Neural progenitor cell (in vitro differentiated cells): ENCODE measurements around the gene S1PR3. TPM values are rescaled to one million over a fixed set of nuclear protein-coding genes. Genes with fewer than 3 reads are reported as not detected.
A peak's percentile ranks its signal among the peaks of the same experiment; 100 is the strongest.

Experiments
- DNase-seq: peaks from one replicate; pipeline ENCODE4 v3.0.0-alpha.2; 2016; ENCODE audit warnings: low spot score
- H2AFZ ChIP-seq: fragments of 200-600 bp; sonication (generic); replicated peaks from 2 replicates; pipeline ENCODE4 v1.6.1; 2016; ENCODE audit warnings: antibody characterized with exemption
- H3F3A ChIP-seq: fragments of 200-600 bp; sonication (generic); 2 replicates; pipeline ENCODE4 v1.6.1; 2016; ENCODE audit warnings: antibody characterized with exemption, low read depth
- H3K27ac ChIP-seq: fragments of 200-600 bp; sonication (generic); 2 replicates; pipeline ENCODE4 v1.5.1; 2016; ENCODE audit warnings: mild to moderate bottlenecking
- H3K27me3 ChIP-seq: fragments of 200-600 bp; sonication (generic); 2 replicates; pipeline ENCODE4 v1.6.1; 2016; ENCODE audit warnings: mild to moderate bottlenecking, moderate library complexity
- H3K36me3 ChIP-seq: fragments of 200-600 bp; sonication (generic); 2 replicates; pipeline ENCODE4 v1.5.1; 2016
- H3K4me1 ChIP-seq: fragments of 200-600 bp; sonication (generic); 2 replicates; pipeline ENCODE4 v1.6.1; 2016; ENCODE audit warnings: mixed run types
- H3K4me2 ChIP-seq: fragments of 200-600 bp; sonication (generic); 2 replicates; pipeline ENCODE4 v1.6.1; 2016
- H3K4me3 ChIP-seq: fragments of 200-600 bp; sonication (generic); 2 replicates; pipeline ENCODE4 v1.5.1; 2016
- H3K79me2 ChIP-seq: fragments of 200-600 bp; sonication (generic); 2 replicates; pipeline ENCODE4 v1.6.1; 2016; ENCODE audit warnings: low read depth
- H3K9ac ChIP-seq: fragments of 200-600 bp; sonication (generic); 2 replicates; pipeline ENCODE4 v1.6.1; 2016
- H3K9me3 ChIP-seq: fragments of 200-600 bp; sonication (generic); 2 replicates; pipeline ENCODE4 v1.5.1; 2016; ENCODE audit warnings: low read depth
- H4K20me1 ChIP-seq: fragments of 200-600 bp; sonication (generic); 2 replicates; pipeline ENCODE4 v1.6.1; 2016; ENCODE audit warnings: low read depth
- H3K27ac Mint-ChIP-seq: 3 replicates; pipeline ENCODE4 v1.8.0; 2021; ENCODE audit warnings: mixed read lengths
- H3K27me3 Mint-ChIP-seq: 2 replicates; pipeline ENCODE4 v1.8.0; 2022; ENCODE audit warnings: low read depth, mild to moderate bottlenecking, inconsistent platforms, moderate library complexity, mixed read lengths; ENCODE audit not compliant: insufficient read depth
- H3K36me3 Mint-ChIP-seq: 3 replicates; pipeline ENCODE4 v1.8.0; 2021; ENCODE audit warnings: mixed read lengths
- H3K4me1 Mint-ChIP-seq: 3 replicates; pipeline ENCODE4 v1.8.0; 2021; ENCODE audit warnings: mixed read lengths
- H3K4me3 Mint-ChIP-seq: 3 replicates; pipeline ENCODE4 v1.8.0; 2021; ENCODE audit warnings: mild to moderate bottlenecking, moderate library complexity, mixed read lengths
- H3K9me3 Mint-ChIP-seq: 3 replicates; pipeline ENCODE4 v1.8.0; 2020; ENCODE audit warnings: mixed read lengths
- EZH2 ChIP-seq: fragments of 200-600 bp; sonication (generic); IDR thresholded peaks from 2 replicates; pipeline ENCODE4 v1.6.1; 2017; ENCODE audit warnings: antibody characterized with exemption, mild to moderate bottlenecking, moderate library complexity
- EZH2phosphoT487 ChIP-seq: fragments of 200-600 bp; sonication (generic); IDR thresholded peaks from 2 replicates; pipeline ENCODE4 v1.6.1; 2017; ENCODE audit warnings: antibody characterized with exemption
- total RNA-seq: library from RNA; depleted of rRNA; stranded (reverse); fragments of >200 nt; gene quantifications from 2 replicates; pipeline ENCODE4 v1.2.3, GENCODE V29; 2015; ENCODE audit warnings: low replicate concordance
- TF ChIP-seq, protein P1 (sequence below): fragments of 200-600 bp; sonication (generic); IDR thresholded peaks from 2 replicates; pipeline ENCODE4 v1.5.1; 2017; ENCODE audit warnings: antibody characterized with exemption, mild to moderate bottlenecking

Gene S1PR3
- total RNA-seq, 1 donor from 2014 or later, result 21.6 TPM

DNA sequence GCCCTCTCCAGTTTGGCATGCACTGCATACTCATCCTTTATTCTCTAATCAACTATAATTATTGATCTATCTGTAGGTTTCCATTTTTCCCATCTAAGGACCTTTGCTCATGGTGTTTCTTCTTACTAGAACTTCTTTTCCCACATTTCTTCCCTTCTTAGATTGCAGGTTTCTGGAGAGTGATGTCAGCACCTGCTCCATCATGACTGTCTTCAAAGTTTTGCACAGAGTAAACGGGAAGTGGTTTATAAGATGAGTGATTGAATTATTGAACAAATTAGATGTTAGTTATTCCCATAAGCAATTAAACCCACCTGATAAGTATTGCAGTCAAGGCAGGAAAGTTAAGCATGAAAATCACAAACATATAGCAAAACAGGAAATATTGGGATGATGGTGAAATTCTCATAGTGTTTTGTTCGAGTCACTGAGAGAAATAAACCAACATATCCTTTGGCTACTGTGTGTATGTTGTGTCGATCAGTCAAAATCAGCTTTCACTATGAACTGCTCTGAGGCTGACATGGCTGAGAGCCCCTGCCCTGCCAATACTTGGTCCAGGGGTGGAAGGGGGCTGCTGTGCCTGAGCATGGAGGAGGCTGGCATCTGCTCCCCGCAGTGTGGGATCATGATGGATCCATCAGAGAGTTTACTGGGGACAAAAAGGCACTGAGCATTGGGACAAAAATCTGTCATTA is 45.5 kb upstream of the S1PR3 start:
- Mint-ChIP-seq H3K27ac (no peak overlapping the region), H3K27me3 (peaks cover 6% of the 10 kb centered on the region), H3K4me3 (no peak overlapping the region), H3K4me1 (peaks cover 32% of the 10 kb centered on the region), H3K9me3 (peaks cover 4% of the 10 kb centered on the region), H3K36me3 (no peaks in the 10 kb centered on the region)
- no peak overlapping the region for H3K4me3 ChIP-seq
- H4K20me1 ChIP-seq, result no peaks in the 10 kb centered on the region
- no peaks in the 10 kb centered on the region for H3K36me3 ChIP-seq
- no peak overlapping the region for H2AFZ ChIP-seq
- DNase-seq, result no peak
- peaks cover 23% of the 10 kb centered on the region for H3K4me1 ChIP-seq
- no peaks in the 10 kb centered on the region for H3F3A ChIP-seq
- H3K79me2 ChIP-seq, result no peaks in the 10 kb centered on the region
- H3K9me3 ChIP-seq, result no peaks in the 10 kb centered on the region
- no peak overlapping the region for H3K4me2 ChIP-seq
- H3K9ac ChIP-seq, result no peak overlapping the region
- no peak for TF ChIP-seq EZH2
- no peak for TF ChIP-seq EZH2phosphoT487
- TF ChIP-seq, protein P1, sequence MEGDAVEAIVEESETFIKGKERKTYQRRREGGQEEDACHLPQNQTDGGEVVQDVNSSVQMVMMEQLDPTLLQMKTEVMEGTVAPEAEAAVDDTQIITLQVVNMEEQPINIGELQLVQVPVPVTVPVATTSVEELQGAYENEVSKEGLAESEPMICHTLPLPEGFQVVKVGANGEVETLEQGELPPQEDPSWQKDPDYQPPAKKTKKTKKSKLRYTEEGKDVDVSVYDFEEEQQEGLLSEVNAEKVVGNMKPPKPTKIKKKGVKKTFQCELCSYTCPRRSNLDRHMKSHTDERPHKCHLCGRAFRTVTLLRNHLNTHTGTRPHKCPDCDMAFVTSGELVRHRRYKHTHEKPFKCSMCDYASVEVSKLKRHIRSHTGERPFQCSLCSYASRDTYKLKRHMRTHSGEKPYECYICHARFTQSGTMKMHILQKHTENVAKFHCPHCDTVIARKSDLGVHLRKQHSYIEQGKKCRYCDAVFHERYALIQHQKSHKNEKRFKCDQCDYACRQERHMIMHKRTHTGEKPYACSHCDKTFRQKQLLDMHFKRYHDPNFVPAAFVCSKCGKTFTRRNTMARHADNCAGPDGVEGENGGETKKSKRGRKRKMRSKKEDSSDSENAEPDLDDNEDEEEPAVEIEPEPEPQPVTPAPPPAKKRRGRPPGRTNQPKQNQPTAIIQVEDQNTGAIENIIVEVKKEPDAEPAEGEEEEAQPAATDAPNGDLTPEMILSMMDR, result no peak
- no peaks in the 10 kb centered on the region for H3K27me3 ChIP-seq
- H3K27ac ChIP-seq, result no peak overlapping the region

DNA sequence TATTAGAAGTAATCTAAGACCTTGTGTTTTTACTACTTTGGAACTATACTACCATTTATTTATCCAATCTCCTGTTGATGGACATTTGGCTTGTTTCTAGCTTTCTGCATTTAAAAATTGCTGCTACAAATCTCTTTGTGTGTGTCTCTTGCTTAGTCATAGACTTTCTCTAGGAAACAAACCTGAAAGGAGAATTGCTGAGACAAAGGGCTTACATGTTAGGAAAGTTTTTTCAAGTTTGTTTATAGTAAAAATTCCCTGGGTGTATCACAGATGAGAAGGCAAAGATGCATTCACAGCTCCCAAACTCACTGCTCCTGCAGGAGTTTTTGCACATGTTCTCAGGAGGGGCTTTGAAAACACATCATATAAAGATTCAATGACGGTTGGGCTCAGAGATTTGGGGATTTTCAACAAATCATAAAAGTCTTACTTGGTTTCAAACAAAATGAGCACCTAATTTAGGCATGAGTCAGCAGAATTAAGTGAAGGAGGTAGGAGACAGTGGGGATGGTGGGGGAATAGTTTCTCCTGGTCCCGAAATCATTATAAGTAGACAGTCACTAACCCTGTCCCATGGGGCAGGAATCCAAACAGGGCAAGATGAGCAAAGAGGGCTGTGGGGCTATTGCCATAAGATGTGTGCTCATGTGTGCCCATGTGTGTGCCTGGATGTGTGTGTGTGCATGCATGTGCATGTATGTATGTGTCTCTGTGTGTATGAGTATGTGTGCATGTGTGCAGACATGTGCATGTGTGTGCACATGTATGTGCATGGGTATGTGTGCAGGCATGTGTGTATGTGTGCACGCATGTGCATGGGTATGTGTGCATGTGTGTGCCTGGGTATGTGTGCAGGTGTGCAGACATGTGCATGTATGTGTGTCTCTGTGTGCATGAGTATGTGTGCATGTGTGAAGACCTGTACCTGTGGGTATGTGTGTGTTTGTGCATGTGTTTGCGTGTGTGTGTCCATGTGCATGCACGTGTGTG is 43.4 kb upstream of the S1PR3 start:
- H3K4me3 ChIP-seq, result no peak overlapping the region
- H3K4me1 Mint-ChIP-seq, result peaks cover 36% of the 10 kb centered on the region
- no peaks in the 10 kb centered on the region for H4K20me1 ChIP-seq
- no peaks in the 10 kb centered on the region for H3K9me3 ChIP-seq
- H3K9me3 Mint-ChIP-seq, result no peaks in the 10 kb centered on the region
- no peak overlapping the region for H3K27ac Mint-ChIP-seq
- H3F3A ChIP-seq, result no peaks in the 10 kb centered on the region
- no peak for DNase-seq
- no peaks in the 10 kb centered on the region for H3K79me2 ChIP-seq
- peak overlapping the region; percentile 31 for H3K4me3 Mint-ChIP-seq
- TF ChIP-seq, protein P1, result no peak
- TF ChIP-seq EZH2phosphoT487 (no peak), EZH2 (no peak)
- no peak overlapping the region for H2AFZ ChIP-seq
- no peak overlapping the region for H3K9ac ChIP-seq
- H3K36me3 Mint-ChIP-seq, result no peaks in the 10 kb centered on the region
- no peaks in the 10 kb centered on the region for H3K36me3 ChIP-seq
- no peak overlapping the region for H3K4me2 ChIP-seq
- H3K27ac ChIP-seq, result no peak overlapping the region
- H3K27me3 Mint-ChIP-seq, result peaks cover 14% of the 10 kb centered on the region
- no peaks in the 10 kb centered on the region for H3K27me3 ChIP-seq
- H3K4me1 ChIP-seq, result peaks cover 23% of the 10 kb centered on the region

DNA sequence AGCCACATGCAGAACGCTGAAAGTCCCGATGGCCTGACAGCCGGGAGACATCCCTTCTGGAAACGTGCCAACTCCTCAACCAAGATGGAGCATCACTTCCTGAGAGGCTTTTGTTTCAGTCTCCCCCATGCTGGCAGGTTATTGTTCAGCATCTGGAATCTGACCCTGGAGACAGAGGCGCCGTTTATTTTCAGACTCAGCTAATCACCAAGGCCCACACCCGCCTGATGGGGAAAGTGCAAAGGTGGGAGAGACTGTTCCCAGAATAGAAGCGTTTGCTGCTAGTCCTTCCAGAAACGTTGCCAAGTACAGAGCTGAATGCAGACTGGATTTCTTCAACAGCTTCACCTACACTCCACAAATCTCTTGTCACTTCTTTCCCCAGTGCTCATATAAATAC is 41.8 kb upstream of the S1PR3 start:
- no peaks in the 10 kb centered on the region for H3F3A ChIP-seq
- Mint-ChIP-seq H3K27ac (no peak overlapping the region), H3K9me3 (no peaks in the 10 kb centered on the region), H3K27me3 (peaks cover 14% of the 10 kb centered on the region), H3K4me3 (no peak overlapping the region), H3K36me3 (no peaks in the 10 kb centered on the region), H3K4me1 (peaks cover 36% of the 10 kb centered on the region)
- H3K9ac ChIP-seq, result no peak overlapping the region
- no peaks in the 10 kb centered on the region for H3K79me2 ChIP-seq
- no peaks in the 10 kb centered on the region for H3K36me3 ChIP-seq
- TF ChIP-seq, protein P1, result no peak
- TF ChIP-seq EZH2phosphoT487, result no peak
- no peak for TF ChIP-seq EZH2
- no peaks in the 10 kb centered on the region for H3K27me3 ChIP-seq
- no peak overlapping the region for H3K4me3 ChIP-seq
- H4K20me1 ChIP-seq, result no peaks in the 10 kb centered on the region
- no peaks in the 10 kb centered on the region for H3K9me3 ChIP-seq
- no peak overlapping the region for H2AFZ ChIP-seq
- peak overlapping the region; percentile 43 for H3K4me2 ChIP-seq
- no peak overlapping the region for H3K27ac ChIP-seq
- H3K4me1 ChIP-seq, result peaks cover 23% of the 10 kb centered on the region
- DNase-seq, result peak; percentile 52
